Stomach (tissue), 4 donors: ENCODE results near the gene PUS1.

Experiments
- CTCF ChIP-seq, 7 experiments: fragments of 450-650 bp in 4 of 7; fragments of 200-600 bp in 3 of 7; sonication (generic) in 3 of 7; IDR thresholded peaks; one replicate each; pipeline ENCODE4 v1.5.1; 2016 to 2019; ENCODE audit warnings: antibody characterized with exemption in 7 of 7, control low read depth in 2 of 7, mild to moderate bottlenecking in 1 of 7
- POLR2A ChIP-seq, 4 donors: fragments of 450-650 bp; IDR thresholded peaks; one replicate each; pipeline ENCODE4 v1.6.1; 2016; ENCODE audit warnings: antibody characterized with exemption in 4 of 4, control low read depth in 2 of 4, mild to moderate bottlenecking in 1 of 4, moderate library complexity in 1 of 4

DNA sequence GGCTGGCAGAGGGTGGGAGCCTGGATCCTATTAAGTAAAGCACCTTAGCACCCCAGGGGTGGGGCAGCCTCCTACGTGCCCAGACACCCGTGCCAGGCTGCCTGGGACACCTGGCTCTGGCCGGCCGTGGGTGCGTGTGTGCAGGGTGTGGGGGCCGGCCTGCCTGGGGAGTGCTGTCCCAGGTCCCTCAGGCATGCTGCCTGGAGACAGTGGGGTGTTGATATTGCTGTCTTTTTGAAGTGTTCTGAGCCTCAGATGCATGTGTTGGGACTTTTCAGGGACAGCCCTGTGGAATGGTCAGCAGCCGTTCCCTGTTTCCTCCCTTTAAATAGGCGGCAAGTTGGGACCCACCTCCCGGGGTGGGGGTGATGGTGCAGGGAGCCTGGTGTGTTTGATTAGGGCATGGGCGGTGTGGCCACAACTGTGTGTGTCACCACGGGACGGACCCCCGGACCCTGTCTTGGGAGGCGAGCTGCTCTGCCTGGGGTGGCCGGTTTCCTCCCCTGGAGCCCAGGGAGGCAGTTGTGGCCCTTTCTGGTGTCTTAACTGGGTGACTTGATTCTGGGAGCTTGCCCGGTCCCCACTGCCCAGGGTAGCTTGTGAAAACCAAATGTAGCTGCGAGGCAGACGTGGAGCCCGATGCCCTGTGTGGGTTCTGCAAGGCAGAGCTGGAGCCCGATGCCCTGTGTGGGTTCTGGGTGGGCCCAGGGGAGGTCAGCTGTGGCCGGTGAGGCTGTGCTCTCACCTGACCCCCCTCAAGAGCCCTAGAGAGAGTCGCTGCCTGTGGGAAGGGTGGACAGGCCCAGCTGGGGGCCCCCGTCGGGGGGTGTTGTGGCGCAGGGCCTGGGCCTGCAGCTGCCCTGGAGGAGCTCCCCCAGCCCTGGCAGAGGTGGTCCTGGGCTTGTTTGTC, 26.5 kb upstream of the PUS1 start:
- TF ChIP-seq CTCF (IDR thresholded peaks at IDR 0.05) (no peak), POLR2A (IDR thresholded peaks at IDR 0.05) (no peak)
